ENCODE measurements around the gene CMIP. TPM values are rescaled to one million over a fixed set of nuclear protein-coding genes. Genes with fewer than 3 reads are reported as not detected.

The CMIP gene
- total RNA-seq, 2 experiments from 2014 or later = 28.1 to 29.7 TPM

GRCh38 chr16:81449899-81450608 lies 5.4 kb downstream of the CMIP start:
- Mint-ChIP-seq H3K4me3 (no peak overlapping the region), H3K9me3 (peaks cover 11% of the 10 kb centered on the region), H3K4me1 (peaks cover 72% of the 10 kb centered on the region), H3K27me3 (no peaks in the 10 kb centered on the region), H3K36me3 (peaks cover 25% of the 10 kb centered on the region), H3K27ac (peak overlapping the region; percentile 44)
- no peak for DNase-seq

GRCh38 chr16:81450783-81451491 lies 6.3 kb downstream of the CMIP start:
- Mint-ChIP-seq H3K4me3 (peak overlapping the region; percentile 61), H3K27me3 (no peaks in the 10 kb centered on the region), H3K9me3 (peaks cover 11% of the 10 kb centered on the region), H3K27ac (peak overlapping the region; percentile 86), H3K36me3 (peaks cover 25% of the 10 kb centered on the region), H3K4me1 (peaks cover 72% of the 10 kb centered on the region)
- no peak for DNase-seq

- no peaks in the 10 kb centered on the region for H3K27me3 Mint-ChIP-seq
- peak overlapping the region; percentile 61 for H3K4me3 Mint-ChIP-seq
- DNase-seq = peak; percentile 47
- peak overlapping the region; percentile 86 for H3K27ac Mint-ChIP-seq
- H3K9me3 Mint-ChIP-seq = peaks cover 11% of the 10 kb centered on the region
- peaks cover 65% of the 10 kb centered on the region for H3K4me1 Mint-ChIP-seq
- H3K36me3 Mint-ChIP-seq = peaks cover 21% of the 10 kb centered on the region
Measured at GRCh38 chr16:81451753-81452680, 7.4 kb downstream of the CMIP start.

GRCh38 chr16:81453091-81453728 lies 8.6 kb downstream of the CMIP start:
- peaks cover 26% of the 10 kb centered on the region for H3K36me3 Mint-ChIP-seq
- peaks cover 11% of the 10 kb centered on the region for H3K9me3 Mint-ChIP-seq
- H3K4me1 Mint-ChIP-seq = peaks cover 64% of the 10 kb centered on the region
- H3K4me3 Mint-ChIP-seq = no peak overlapping the region
- no peak overlapping the region for H3K27ac Mint-ChIP-seq
- no peaks in the 10 kb centered on the region for H3K27me3 Mint-ChIP-seq
- no peak for DNase-seq

- DNase-seq = no peak
- Mint-ChIP-seq H3K27me3 (no peaks in the 10 kb centered on the region), H3K4me3 (no peak overlapping the region), H3K27ac (no peak overlapping the region), H3K4me1 (peaks cover 58% of the 10 kb centered on the region), H3K36me3 (peaks cover 31% of the 10 kb centered on the region), H3K9me3 (peaks cover 11% of the 10 kb centered on the region)
Measured at GRCh38 chr16:81454044-81454443, 9.4 kb downstream of the CMIP start.

GRCh38 chr16:81455006-81455405 lies 10.4 kb downstream of the CMIP start:
- Mint-ChIP-seq H3K4me3 (no peak overlapping the region), H3K27me3 (no peaks in the 10 kb centered on the region), H3K9me3 (peaks cover 11% of the 10 kb centered on the region), H3K36me3 (peaks cover 27% of the 10 kb centered on the region), H3K4me1 (peaks cover 48% of the 10 kb centered on the region), H3K27ac (no peak overlapping the region)
- no peak for DNase-seq

- no peak for DNase-seq
- Mint-ChIP-seq H3K4me3 (no peak overlapping the region), H3K27ac (no peak overlapping the region), H3K27me3 (no peaks in the 10 kb centered on the region), H3K4me1 (peaks cover 45% of the 10 kb centered on the region), H3K9me3 (peaks cover 6% of the 10 kb centered on the region), H3K36me3 (peaks cover 28% of the 10 kb centered on the region)
Measured at GRCh38 chr16:81455720-81456494, 11.3 kb downstream of the CMIP start.

GRCh38 chr16:81456523-81457325 lies 12.1 kb downstream of the CMIP start:
- Mint-ChIP-seq H3K27me3 (no peaks in the 10 kb centered on the region), H3K9me3 (no peaks in the 10 kb centered on the region), H3K4me3 (no peak overlapping the region), H3K27ac (no peak overlapping the region), H3K36me3 (peaks cover 24% of the 10 kb centered on the region), H3K4me1 (peaks cover 45% of the 10 kb centered on the region)
- no peak for DNase-seq

- Mint-ChIP-seq H3K9me3 (no peaks in the 10 kb centered on the region), H3K36me3 (peaks cover 20% of the 10 kb centered on the region), H3K4me1 (peaks cover 44% of the 10 kb centered on the region), H3K4me3 (no peak overlapping the region), H3K27ac (peak overlapping the region; percentile 21), H3K27me3 (no peaks in the 10 kb centered on the region)
- no peak for DNase-seq
Measured at GRCh38 chr16:81457326-81458133, 12.9 kb downstream of the CMIP start.

- Mint-ChIP-seq H3K27me3 (no peaks in the 10 kb centered on the region), H3K27ac (peak overlapping the region; percentile 21), H3K9me3 (no peaks in the 10 kb centered on the region), H3K4me1 (peaks cover 42% of the 10 kb centered on the region), H3K4me3 (no peak overlapping the region), H3K36me3 (peaks cover 23% of the 10 kb centered on the region)
- no peak for DNase-seq
Measured at GRCh38 chr16:81458149-81458669, 13.6 kb downstream of the CMIP start.

GRCh38 chr16:81458827-81459598 lies 14.4 kb downstream of the CMIP start:
- no peak for DNase-seq
- Mint-ChIP-seq H3K9me3 (no peaks in the 10 kb centered on the region), H3K4me3 (no peak overlapping the region), H3K36me3 (peaks cover 23% of the 10 kb centered on the region), H3K27me3 (no peaks in the 10 kb centered on the region), H3K27ac (no peak overlapping the region), H3K4me1 (peaks cover 38% of the 10 kb centered on the region)

GRCh38 chr16:81460075-81460474 lies 15.5 kb downstream of the CMIP start:
- H3K36me3 Mint-ChIP-seq = peaks cover 27% of the 10 kb centered on the region
- no peak overlapping the region for H3K27ac Mint-ChIP-seq
- H3K27me3 Mint-ChIP-seq = no peaks in the 10 kb centered on the region
- peaks cover 39% of the 10 kb centered on the region for H3K4me1 Mint-ChIP-seq
- no peaks in the 10 kb centered on the region for H3K9me3 Mint-ChIP-seq
- H3K4me3 Mint-ChIP-seq = no peak overlapping the region
- no peak for DNase-seq
